ENCODE results near the gene ASIC3. TPM values are rescaled to one million over a fixed set of nuclear protein-coding genes. Genes with fewer than 3 reads are reported as not detected.
"Not testable (repeated sequence)": the region's sequence is repeated elsewhere in the genome, so short reads cannot be mapped to it uniquely, and the experiment has no call there.

ASIC3 gene
- total RNA-seq, 1 donor from 2014 or later: 5.8 TPM

DNA sequence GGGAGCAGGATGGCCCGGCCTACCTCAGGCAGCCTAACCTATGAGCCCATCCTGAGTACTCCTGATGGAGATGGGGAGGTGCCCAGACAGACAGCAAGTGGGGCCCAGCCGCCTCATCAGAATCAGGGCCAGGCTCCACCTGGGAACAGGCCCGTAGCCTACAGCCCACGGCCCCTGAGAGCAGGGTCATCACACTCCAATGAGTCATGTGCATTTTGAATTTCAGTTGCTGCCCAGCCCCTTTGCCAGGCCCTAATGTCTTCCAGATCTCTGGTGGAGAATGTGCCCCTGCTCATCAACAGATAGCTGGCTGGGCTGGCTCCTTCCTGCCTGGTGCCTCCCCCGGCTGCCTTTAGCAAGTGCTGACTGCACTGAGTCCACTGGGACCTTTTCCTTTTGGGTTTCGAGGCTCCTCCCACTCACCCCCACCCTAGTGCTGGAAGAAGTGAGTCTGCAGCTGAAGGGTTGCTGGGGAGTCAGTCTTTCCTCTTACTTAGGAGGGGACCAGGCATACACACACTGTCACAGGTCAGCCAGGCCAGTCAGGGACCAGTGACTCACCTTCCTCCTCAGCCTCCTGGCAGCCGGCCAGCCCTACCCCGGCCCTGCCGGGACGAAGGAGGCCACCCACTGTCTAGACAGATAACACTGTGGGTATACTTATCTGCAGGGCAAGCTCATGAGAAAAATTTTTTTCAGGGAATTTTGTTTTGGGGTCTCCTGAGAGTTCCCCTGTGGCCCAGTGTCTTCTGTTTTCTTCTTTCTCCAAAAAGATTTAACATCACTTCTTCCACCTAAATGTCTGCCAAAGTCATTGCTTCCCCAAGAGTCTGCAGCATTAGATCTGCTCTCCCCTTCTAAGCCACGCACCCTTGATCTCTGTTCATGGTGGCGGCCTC, 9.1 kb upstream of the ASIC3 start:
- TF ChIP-seq, protein P1, sequence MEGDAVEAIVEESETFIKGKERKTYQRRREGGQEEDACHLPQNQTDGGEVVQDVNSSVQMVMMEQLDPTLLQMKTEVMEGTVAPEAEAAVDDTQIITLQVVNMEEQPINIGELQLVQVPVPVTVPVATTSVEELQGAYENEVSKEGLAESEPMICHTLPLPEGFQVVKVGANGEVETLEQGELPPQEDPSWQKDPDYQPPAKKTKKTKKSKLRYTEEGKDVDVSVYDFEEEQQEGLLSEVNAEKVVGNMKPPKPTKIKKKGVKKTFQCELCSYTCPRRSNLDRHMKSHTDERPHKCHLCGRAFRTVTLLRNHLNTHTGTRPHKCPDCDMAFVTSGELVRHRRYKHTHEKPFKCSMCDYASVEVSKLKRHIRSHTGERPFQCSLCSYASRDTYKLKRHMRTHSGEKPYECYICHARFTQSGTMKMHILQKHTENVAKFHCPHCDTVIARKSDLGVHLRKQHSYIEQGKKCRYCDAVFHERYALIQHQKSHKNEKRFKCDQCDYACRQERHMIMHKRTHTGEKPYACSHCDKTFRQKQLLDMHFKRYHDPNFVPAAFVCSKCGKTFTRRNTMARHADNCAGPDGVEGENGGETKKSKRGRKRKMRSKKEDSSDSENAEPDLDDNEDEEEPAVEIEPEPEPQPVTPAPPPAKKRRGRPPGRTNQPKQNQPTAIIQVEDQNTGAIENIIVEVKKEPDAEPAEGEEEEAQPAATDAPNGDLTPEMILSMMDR (IDR thresholded peaks at IDR 0.05): no peak
- H3K9me3 Mint-ChIP-seq (ENCODE audit: unreplicated experiment): no peaks in the 10 kb centered on the region
- peak overlapping the region; percentile 33 for H3K4me3 Mint-ChIP-seq (ENCODE audit: unreplicated experiment)
- no peaks in the 10 kb centered on the region for H3K27me3 Mint-ChIP-seq (ENCODE audit: unreplicated experiment)
- H3K4me1 Mint-ChIP-seq (ENCODE audit: unreplicated experiment): peaks cover 18% of the 10 kb centered on the region
- H3K36me3 Mint-ChIP-seq (ENCODE audit: unreplicated experiment): peaks cover 1% of the 10 kb centered on the region
- peak overlapping the region; percentile 93 for H3K27ac Mint-ChIP-seq (ENCODE audit: unreplicated experiment)
- peak; percentile 92 for DNase-seq (ENCODE audit: extremely low spot score, unreplicated experiment)

DNA sequence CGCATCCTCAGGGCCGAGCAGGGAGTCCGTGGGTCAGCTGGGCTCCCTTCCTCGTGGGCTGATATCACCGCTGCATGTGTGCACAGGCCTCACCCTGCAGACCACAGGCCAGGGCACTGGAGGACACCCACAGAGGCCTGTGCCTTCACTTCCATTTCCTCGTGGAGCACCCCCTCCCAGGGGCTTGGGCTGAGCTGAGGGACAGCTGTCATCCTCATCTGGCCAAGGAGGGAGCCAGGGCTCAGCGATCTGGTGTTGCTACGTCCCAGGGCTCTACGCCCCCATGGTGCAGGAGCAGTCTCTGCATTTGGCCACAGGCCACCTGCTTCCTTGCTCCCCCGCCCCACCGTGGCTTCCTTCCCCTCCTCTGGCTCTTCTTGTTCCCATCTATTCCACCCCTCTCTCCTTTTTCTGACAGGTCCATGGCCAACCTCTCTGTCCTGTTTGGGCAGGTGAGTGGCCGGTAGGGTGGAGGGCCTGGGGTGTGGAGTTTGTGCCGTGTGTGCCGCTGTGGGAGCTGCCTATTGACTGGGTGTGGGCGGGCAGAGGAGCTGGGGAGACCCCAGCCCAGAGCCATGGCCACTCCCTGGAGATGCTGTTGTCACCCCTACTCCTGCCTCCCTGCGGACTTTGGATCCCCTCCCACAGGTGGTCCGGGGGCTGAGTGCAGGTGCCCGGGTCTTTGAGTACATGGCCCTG, 8.3 kb upstream of the ASIC3 start:
- H3K4me3 Mint-ChIP-seq (ENCODE audit: unreplicated experiment): no peak overlapping the region
- TF ChIP-seq, protein P1 (IDR thresholded peaks at IDR 0.05): no peak
- H3K27me3 Mint-ChIP-seq (ENCODE audit: unreplicated experiment): no peaks in the 10 kb centered on the region
- H3K36me3 Mint-ChIP-seq (ENCODE audit: unreplicated experiment): peaks cover 3% of the 10 kb centered on the region
- H3K4me1 Mint-ChIP-seq (ENCODE audit: unreplicated experiment): peaks cover 18% of the 10 kb centered on the region
- DNase-seq (ENCODE audit: extremely low spot score, unreplicated experiment): no peak
- peak overlapping the region; percentile 93 for H3K27ac Mint-ChIP-seq (ENCODE audit: unreplicated experiment)
- H3K9me3 Mint-ChIP-seq (ENCODE audit: unreplicated experiment): no peaks in the 10 kb centered on the region

DNA sequence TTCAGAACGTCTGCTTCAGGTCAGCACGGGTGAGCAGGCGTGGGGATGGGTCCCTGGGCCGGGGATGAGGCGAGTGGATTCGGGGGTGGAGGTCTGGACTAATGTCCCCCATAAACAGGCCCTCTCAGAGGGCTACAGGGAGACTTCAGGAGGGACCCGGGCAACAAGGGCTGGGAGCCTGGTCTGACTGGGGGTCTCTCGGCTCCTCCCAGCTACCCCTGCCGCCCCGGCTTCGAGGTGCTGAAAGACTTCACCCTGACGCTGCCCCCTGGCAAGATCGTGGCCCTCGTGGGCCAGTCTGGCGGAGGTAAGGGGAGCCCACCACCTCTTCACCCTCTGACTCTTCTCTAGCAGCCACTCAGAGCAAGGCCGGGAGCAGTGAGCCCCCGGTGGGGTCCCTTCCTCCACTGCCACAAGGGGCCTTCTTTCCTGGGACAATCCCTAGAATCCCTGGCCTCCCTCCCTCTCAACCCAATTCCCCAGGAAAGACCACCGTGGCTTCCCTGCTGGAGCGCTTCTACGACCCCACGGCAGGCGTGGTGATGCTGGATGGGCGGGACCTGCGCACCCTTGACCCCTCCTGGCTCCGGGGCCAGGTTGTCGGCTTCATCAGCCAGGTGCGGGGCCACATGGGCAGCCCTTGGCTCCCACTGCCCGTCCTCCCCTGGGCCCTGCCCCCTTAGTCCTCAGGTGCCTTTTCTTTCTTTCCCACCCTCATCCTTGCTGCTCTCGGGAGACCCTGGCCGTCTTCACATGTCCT, 7.5 kb upstream of the ASIC3 start:
- H3K4me3 Mint-ChIP-seq (ENCODE audit: unreplicated experiment): no peak overlapping the region
- H3K27ac Mint-ChIP-seq (ENCODE audit: unreplicated experiment): no peak overlapping the region
- H3K4me1 Mint-ChIP-seq (ENCODE audit: unreplicated experiment): peaks cover 20% of the 10 kb centered on the region
- H3K36me3 Mint-ChIP-seq (ENCODE audit: unreplicated experiment): peaks cover 5% of the 10 kb centered on the region
- no peaks in the 10 kb centered on the region for H3K9me3 Mint-ChIP-seq (ENCODE audit: unreplicated experiment)
- no peaks in the 10 kb centered on the region for H3K27me3 Mint-ChIP-seq (ENCODE audit: unreplicated experiment)
- no peak for DNase-seq (ENCODE audit: extremely low spot score, unreplicated experiment)
- TF ChIP-seq, protein P1 (IDR thresholded peaks at IDR 0.05): no peak

DNA sequence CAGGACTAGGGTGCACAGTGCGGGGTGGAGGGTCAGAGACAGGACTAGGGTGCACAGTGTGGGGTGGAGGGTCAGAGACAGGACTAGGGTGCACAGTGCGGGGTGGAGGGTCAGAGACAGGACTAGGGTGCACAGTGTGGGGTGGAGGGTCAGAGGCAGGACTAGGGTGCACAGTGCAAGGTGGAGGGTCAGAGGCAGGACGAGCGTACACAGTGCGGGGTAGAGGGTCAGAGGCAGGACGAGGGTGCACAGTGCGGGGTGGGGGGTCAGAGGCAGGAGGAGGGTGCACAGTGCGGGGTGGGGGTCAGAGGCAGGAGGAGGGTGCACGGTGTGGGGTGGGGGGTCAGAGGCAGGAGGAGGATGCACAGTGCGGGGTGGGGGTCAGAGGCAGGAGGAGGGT, 4.9 kb upstream of the ASIC3 start:
- not testable (repeated sequence) for H3K36me3 Mint-ChIP-seq (ENCODE audit: unreplicated experiment); H3K4me3 Mint-ChIP-seq (ENCODE audit: unreplicated experiment); H3K27ac Mint-ChIP-seq (ENCODE audit: unreplicated experiment); H3K9me3 Mint-ChIP-seq (ENCODE audit: unreplicated experiment); DNase-seq (ENCODE audit: extremely low spot score, unreplicated experiment); H3K27me3 Mint-ChIP-seq (ENCODE audit: unreplicated experiment)
- peaks cover 36% of the 10 kb centered on the region for H3K4me1 Mint-ChIP-seq (ENCODE audit: unreplicated experiment)

DNA sequence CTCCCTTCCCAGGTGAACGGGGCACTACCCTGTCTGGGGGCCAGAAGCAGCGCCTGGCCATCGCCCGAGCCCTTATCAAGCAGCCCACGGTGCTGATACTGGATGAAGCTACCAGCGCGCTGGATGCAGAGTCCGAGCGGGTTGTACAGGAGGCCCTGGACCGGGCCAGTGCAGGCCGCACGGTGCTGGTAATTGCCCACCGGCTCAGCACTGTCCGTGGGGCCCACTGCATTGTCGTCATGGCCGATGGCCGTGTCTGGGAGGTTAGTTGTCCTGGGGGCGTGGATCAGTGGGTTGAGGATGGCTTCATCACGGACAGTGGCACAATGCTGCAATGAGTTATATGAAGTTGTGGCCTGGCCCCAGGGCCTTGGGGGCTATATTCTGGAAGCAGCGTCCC, 4.4 kb upstream of the ASIC3 start:
- no peaks in the 10 kb centered on the region for H3K9me3 Mint-ChIP-seq (ENCODE audit: unreplicated experiment)
- H3K27ac Mint-ChIP-seq (ENCODE audit: unreplicated experiment): no peak overlapping the region
- no peaks in the 10 kb centered on the region for H3K27me3 Mint-ChIP-seq (ENCODE audit: unreplicated experiment)
- H3K4me3 Mint-ChIP-seq (ENCODE audit: unreplicated experiment): no peak overlapping the region
- H3K36me3 Mint-ChIP-seq (ENCODE audit: unreplicated experiment): peaks cover 7% of the 10 kb centered on the region
- no peak for DNase-seq (ENCODE audit: extremely low spot score, unreplicated experiment)
- TF ChIP-seq, protein P1 (IDR thresholded peaks at IDR 0.05): no peak
- peaks cover 31% of the 10 kb centered on the region for H3K4me1 Mint-ChIP-seq (ENCODE audit: unreplicated experiment)
